ENCODE results near the gene ACAD11. TPM values are rescaled to one million over a fixed set of nuclear protein-coding genes. Genes with fewer than 3 reads are reported as not detected.
"Not testable (repeated sequence)": the region's sequence is repeated elsewhere in the genome, so short reads cannot be mapped to it uniquely, and the experiment has no call there.

ACAD11 gene
- total RNA-seq, 2 donors from 2014 or later, result 17.1 to 18.6 TPM

DNA sequence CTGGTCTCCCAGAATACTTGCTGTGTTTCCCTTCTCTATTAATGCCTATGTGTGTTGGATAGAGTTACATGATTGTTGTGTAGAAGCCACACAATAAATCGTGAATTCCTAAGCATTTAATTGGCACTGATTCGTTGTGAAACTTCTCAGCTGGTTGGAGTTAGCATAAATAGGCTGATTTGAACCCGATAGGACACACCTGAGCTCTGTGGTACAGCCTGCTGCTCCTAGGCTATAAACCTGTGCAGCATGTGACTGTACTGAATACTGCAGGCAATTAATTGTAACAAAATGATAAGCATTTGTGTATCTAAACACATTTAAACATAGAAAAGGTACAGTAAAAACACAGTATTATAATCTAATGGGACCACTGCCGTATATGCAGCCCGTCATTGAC, 4.9 kb downstream of the ACAD11 start:
- intact Hi-C loops (cut with DNase I), result no loop called here
- DNase-seq (ENCODE audit: low spot score), result no peak

DNA sequence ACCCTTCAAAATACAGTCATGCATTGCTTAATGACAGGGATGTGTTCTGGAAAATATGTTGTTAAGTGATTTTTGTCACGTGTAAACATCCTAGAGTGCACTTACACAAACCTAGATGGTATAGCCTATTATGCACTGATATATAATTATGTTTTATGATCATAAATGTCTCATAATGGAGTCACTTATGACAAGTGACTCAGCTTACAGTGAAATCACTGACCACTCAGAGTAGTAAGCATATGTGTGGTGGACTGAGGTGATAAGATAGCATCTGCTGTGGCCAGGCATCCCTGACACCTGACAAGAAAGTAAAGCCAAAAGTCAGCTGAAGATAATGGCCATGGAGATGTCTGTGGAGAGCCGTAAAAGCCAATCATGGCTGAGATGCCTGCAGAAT, 5.4 kb downstream of the ACAD11 start:
- no peak for DNase-seq (ENCODE audit: low spot score)
- intact Hi-C loops (cut with DNase I), result no loop called here

DNA sequence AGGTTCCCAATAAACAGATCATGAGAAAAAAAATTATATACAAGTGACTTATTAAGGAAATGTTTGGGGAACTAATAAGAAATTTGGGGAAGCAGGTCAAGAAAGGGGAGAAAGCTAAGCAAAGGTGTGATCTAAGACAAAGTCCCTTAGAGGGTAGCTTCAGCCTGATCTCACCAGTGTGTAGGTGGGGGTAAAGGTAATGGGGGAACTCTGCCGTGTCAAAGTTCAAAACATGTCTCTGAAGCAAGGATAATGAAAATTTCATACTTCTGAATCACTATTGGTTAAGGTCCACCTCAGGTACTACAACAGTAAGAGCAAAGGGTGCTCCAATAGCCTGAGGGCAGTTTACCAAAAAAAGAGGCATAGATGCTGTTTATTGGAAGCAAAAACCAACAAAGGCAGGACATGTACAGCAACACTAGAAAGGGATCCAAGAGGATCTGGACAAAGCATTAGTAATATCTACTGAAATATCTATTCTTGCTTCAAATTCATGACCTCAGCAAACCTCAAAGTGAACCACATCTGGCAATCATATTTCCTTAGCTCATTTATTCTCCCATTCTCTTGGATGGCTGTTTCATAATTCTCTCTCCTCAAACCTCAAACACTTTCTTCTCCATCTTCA, 6.9 kb downstream of the ACAD11 start:
- intact Hi-C loops (cut with DNase I), result no loop called here

GRCh38 chr3:132650153-132650552, 9.5 kb downstream of the ACAD11 start:
- DNase-seq (ENCODE audit: low spot score), result no peak

More for the DNA sequence above, 6.9 kb downstream of the ACAD11 start:
- DNase-seq (ENCODE audit: low spot score), result no peak

DNA sequence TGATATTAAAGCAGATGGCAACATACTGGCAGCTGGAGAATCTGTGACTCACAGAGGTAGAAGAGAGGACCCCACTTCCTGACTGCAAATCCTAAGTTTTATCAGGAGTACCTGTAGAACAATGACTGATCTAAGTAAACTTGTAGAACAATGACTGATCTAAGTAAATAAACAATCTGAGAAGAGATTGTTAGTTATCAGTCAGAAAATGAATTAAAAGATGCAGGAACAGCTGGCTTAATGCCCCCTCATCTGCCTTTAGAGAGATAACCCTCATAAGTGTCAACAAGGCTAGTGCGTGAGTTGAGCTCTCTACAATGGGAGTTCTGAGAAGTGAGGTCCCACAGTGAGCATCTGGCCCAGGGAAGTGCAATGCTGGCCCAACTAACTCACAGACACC, 14.6 kb downstream of the ACAD11 start:
- DNase-seq (ENCODE audit: low spot score), result no peak
- intact Hi-C loops (cut with DNase I), result no loop called here

More at GRCh38 chr3:132650153-132650552, 9.5 kb downstream of the ACAD11 start:
- intact Hi-C loops (cut with DNase I), result no loop called here

DNA sequence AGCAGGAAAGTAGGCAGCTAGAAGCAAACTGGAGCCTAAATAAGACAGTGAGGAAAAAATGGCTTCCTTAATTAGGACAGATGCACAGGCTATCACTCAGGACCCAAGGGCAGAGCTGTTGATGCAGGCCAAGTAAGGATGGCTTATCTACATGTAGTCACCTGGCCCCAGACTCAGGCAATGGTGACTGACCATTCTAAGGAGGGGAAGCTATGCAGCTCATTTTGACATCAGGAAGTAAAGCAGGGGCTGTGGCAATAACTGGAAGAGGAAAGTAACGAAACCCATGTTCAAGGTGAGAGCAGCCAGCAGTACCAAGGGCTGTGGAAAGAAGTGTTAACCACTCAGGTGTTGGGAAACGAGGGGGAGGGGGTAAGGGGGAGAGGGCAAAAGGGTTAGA, 16.2 kb downstream of the ACAD11 start:
- intact Hi-C loops (cut with DNase I), result loop anchor here in 1 of 2 donors (2.0 kb wide), 1 partner anchor 107 kb away; no protein-coding TSS in a partner anchor
- DNase-seq (ENCODE audit: low spot score), result no peak

DNA sequence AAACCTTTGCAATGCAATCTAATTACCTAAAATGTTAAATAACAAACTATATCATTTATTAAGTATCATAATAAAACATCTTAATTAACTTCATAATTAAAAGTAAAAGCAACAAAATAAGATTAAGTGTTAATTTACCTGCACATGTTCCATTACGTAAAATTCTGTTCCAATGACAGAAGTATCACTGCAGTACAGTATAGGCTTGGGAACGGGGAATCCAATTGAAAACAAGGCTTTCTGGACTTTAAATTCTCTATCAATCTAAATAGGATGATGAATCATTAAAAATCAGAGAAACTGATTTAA, 17.1 kb downstream of the ACAD11 start:
- DNase-seq (ENCODE audit: low spot score), result no peak
- intact Hi-C loops (cut with DNase I), result loop anchor here in 1 of 2 donors (2.0 kb wide), 1 partner anchor 106 kb away; no protein-coding TSS in a partner anchor

DNA sequence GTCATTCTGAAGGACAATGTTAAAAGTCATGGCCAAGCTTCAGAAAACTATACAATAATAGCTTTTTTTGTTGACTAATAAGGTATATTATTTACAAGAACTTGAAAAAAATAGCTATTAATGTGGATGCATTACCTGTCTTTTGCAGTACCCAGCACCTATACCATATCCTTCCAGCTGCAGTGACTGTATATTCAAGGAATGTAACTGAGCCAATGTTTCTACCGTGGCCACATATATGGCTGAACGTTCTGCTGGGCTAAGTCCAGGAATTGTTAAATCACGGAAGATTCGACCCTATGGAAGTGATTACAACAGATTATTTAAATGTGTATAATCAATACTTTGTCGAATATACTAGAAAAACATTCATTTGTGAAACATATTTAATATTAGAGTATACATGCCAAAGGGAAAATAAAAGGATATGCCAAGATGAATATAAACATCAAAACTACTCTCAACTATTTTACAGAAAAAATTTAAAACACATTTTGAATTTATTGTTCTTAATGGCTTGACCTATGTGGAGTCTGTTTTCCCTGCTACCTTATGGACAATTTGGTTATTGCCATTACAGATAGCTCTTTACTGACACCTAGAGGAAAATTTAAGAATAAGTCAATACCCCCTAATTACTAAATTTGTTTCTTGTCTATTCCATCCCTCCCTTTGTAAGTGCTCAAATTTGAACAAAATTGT, 17.6 kb downstream of the ACAD11 start:
- no peak for DNase-seq (ENCODE audit: low spot score)
- intact Hi-C loops (cut with DNase I), result loop anchor here (2.0 kb wide), 2 partner anchors 105 to 107 kb away; no protein-coding TSS in a partner anchor

DNA sequence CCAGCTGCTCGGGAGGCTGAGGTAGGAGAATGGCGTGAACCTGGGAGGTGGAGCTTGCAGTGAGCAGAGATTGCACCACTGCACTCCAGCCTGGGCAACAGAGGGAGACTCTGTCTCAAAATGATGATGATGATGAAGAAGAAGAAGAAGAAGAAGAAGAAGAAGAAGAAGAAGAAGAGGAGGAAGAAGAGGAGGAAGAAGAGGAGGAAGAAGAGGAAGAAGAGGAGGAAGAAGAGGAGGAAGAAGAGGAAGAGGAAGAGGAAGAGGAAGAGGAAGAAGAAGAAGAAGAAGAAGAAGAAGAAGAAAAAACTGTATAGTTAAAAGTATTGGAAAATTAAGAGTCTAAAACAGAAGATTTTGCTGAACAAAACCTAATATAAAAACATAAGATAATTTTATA, 18.2 kb downstream of the ACAD11 start:
- intact Hi-C loops (cut with DNase I), result loop anchor here in 1 of 2 donors (2.0 kb wide), 1 partner anchor 107 kb away; no protein-coding TSS in a partner anchor

DNA sequence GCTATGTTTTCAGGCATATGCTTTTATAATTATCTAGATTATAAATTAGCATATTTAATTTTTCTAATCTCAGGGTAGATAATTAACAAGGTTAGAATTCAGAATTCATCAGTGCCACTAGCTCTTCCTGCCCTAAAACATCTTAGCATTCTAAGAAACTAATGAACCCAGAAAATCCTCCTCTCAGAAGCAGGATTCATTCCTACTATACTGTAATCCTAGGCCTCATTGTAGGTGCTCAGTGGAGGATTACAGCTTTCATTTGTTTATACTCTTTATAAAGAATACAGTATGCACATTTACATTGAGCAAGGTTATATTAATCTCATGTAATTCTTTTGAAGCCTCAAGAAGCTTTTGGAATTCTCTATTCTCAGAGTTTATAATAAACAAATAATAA, 20.9 kb downstream of the ACAD11 start:
- no peak for DNase-seq (ENCODE audit: low spot score)
- intact Hi-C loops (cut with DNase I), result no loop called here

More for the DNA sequence above, 18.2 kb downstream of the ACAD11 start:
- not testable (repeated sequence) for DNase-seq (ENCODE audit: low spot score)

- DNase-seq (ENCODE audit: low spot score), result no peak
- intact Hi-C loops (cut with DNase I), result no loop called here
These were observed 22.0 kb downstream of the ACAD11 start for GRCh38 chr3:132637590-132637989.

- intact Hi-C loops (cut with DNase I), result no loop called here
- DNase-seq (ENCODE audit: low spot score), result no peak
These were observed 24.6 kb downstream of the ACAD11 start for GRCh38 chr3:132635052-132635451.

GRCh38 chr3:132630612-132631011, 29.0 kb downstream of the ACAD11 start:
- DNase-seq (ENCODE audit: low spot score), result no peak
- intact Hi-C loops (cut with DNase I), result no loop called here

- intact Hi-C loops (cut with DNase I), result no loop called here
- DNase-seq (ENCODE audit: low spot score), result no peak
These were observed 29.7 kb downstream of the ACAD11 start for GRCh38 chr3:132629928-132630327.

- no peak for DNase-seq (ENCODE audit: low spot score)
- intact Hi-C loops (cut with DNase I), result no loop called here
These were observed 31.5 kb downstream of the ACAD11 start for GRCh38 chr3:132628157-132628556.

- no peak for DNase-seq (ENCODE audit: low spot score)
- intact Hi-C loops (cut with DNase I), result no loop called here
These were observed 32.7 kb downstream of the ACAD11 start for GRCh38 chr3:132626955-132627354.

DNA sequence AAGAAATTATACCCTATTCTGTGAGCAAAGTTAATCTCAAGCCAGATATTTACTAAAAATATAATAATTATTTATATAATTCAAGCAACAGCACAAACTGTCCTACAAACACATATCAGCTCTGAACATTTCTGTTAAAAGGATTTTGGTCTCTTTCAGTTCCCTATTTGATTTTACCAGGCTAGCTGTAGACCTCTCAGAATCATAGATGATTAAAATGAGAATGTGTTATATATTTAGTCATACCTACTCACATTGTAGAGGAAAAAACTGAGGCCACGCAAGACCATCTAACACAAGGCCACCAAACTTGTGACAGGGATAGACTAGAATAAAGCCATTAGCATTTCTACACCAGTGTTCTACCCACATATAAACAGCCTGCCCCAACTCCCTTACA, 34.0 kb downstream of the ACAD11 start:
- intact Hi-C loops (cut with DNase I), result no loop called here
- no peak for DNase-seq (ENCODE audit: low spot score)

DNA sequence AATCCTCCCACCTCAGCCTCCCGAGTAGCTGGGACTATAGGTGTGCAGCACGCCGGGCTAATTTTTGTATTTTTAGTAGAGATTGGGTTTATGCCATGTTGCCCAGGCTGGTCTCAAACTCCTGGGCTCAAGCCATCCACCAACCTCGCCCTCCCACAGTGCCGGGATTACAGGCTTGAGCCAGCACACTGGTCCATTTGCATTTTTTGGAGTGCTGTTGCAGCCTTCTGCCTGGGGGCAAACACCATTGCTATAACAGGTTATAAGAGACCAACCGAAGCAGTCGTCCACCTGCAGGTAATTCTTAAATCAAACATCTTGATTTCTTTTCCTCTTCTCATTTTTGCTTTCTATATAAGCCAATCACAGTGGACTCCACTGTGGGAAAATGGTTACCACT, 34.8 kb downstream of the ACAD11 start:
- intact Hi-C loops (cut with DNase I), result no loop called here
- no peak for DNase-seq (ENCODE audit: low spot score)

- intact Hi-C loops (cut with DNase I), result no loop called here
- DNase-seq (ENCODE audit: low spot score), result no peak
These were observed 36.0 kb downstream of the ACAD11 start for GRCh38 chr3:132623646-132624045.

- intact Hi-C loops (cut with DNase I), result no loop called here
- DNase-seq (ENCODE audit: low spot score), result no peak
These were observed 36.8 kb downstream of the ACAD11 start for GRCh38 chr3:132622761-132623160.

- intact Hi-C loops (cut with DNase I), result no loop called here
These were observed 37.5 kb downstream of the ACAD11 start for GRCh38 chr3:132622148-132622547.

More at GRCh38 chr3:132622148-132622547, 37.5 kb downstream of the ACAD11 start:
- DNase-seq (ENCODE audit: low spot score), result no peak
